Hematopoietic multipotent progenitor cell treated with erythropoietin and hydrocortisone succinate and interleukin-3 and kit ligand, for 6 days (in vitro differentiated cells): Measurements from ENCODE around the gene HNRNPA0.

Experiments
- DNase-seq: peaks from one replicate; pipeline ENCODE4 v3.0.0-alpha.2; 2015

HNRNPA0 gene

GRCh38 chr5:137716337-137716736, 37.8 kb downstream of the HNRNPA0 start:
- no peak for DNase-seq

- no peak for DNase-seq
Measured at GRCh38 chr5:137715456-137715855, 38.7 kb downstream of the HNRNPA0 start.

GRCh38 chr5:137714946-137715345, 39.2 kb downstream of the HNRNPA0 start:
- peak; percentile 28 for DNase-seq

DNA sequence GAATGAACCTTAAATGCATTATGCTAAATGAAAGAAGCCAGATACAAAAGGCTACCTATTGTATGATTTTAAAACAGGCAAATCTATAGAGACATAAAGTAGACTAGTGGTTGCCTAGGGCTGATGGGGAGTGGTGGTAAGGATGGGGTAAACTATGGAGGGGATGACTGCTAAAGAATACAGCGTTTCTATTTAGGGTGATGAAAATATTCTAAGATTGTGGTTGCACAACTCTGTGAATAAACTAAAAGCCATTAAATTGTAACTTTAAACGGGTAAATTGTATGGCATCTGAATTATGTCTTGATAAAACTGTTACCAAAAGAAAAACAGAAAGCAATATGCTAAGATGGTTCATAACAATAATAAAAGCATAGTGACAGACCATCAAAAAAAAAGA, 39.7 kb downstream of the HNRNPA0 start:
- DNase-seq, result no peak

DNA sequence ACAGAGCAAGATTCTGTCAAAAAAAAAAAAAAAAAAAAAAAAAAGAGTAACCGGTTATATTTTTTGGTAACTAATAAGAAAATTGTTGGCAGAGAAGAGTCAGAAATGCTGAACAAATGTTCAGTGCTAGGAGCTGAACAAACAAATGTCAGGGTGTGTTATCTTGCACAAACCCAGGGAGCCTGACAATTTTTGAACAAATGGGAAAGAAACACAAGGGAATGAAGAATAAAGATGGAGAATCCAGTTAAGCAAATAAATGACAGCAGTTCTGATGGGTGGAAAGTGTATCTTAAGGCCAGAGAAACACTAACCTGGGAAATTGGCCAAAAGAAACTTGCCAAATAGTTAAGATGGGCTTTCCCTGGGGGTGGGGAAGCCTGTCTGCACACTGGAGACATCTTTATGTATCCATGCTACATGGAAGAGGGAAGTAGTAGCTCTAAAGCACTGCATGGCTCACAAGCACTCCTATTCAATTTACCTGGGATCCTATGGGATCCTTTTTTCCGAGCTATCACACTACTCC, 42.0 kb downstream of the HNRNPA0 start:
- no peak for DNase-seq

- DNase-seq, result no peak
Measured at GRCh38 chr5:137710086-137710485, 44.1 kb downstream of the HNRNPA0 start.

- no peak for DNase-seq
Measured at GRCh38 chr5:137708796-137709559, 45.2 kb downstream of the HNRNPA0 start.

GRCh38 chr5:137708062-137708461, 46.1 kb downstream of the HNRNPA0 start:
- DNase-seq, result no peak

DNA sequence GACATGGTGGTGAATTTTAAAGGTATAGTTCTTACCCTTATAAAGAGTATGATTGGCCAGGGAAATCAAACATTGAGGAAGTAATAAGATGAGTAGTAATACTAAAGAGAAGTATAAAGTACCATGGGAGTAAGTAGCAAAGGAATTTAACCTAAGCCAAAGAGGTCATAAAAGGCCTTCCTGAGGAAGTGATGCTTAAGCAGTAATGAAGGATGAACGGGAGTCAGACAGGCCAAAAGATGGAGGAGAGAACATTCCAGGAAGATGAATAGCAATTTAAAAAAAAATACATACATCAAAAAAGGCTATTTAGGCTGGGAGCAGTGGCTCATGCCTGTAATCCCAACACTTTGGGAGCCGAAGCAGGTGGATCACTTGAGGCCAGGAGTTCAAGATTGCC, 47.3 kb downstream of the HNRNPA0 start:
- no peak for DNase-seq

DNA sequence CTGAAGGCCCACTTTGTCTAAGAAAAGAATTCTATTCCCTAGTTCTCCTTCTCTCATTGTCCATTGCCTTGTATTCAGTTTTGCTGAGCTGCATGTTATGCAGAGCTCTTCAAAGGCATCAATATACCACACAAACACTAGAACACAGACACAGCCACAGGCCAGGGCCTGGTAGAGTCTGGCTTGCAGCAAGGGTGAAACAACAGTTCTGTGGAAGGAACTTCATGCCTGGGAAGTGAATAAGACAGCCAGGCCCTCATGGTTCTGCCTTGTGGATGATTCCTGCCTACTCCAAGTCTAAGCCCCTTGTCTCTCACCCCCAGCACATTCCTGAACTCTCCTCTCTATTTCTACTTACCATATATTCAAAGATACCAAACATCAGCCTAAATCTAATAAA, 49.1 kb downstream of the HNRNPA0 start:
- no peak for DNase-seq

- DNase-seq, result no peak
Measured at GRCh38 chr5:137703565-137703964, 50.6 kb downstream of the HNRNPA0 start.

DNA sequence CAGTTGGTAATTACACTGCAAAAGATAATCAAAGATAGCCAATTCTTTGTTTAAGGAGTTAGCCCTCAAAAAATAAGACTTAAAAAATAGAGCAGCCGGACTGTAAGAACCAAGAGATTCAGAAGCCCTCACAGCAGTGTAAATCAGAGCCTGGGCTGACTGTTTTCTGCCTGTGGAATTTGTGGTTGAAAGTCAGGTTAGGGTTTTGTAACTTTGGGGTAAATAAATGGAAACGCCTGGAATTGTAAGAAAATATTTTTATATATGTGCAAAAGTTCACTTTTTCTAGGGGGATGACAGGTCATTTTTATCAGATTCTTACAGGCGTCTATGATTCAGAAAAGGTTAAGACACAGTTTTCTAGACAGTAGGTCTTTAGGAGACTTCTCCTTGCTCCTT, 53.9 kb downstream of the HNRNPA0 start:
- no peak for DNase-seq

DNA sequence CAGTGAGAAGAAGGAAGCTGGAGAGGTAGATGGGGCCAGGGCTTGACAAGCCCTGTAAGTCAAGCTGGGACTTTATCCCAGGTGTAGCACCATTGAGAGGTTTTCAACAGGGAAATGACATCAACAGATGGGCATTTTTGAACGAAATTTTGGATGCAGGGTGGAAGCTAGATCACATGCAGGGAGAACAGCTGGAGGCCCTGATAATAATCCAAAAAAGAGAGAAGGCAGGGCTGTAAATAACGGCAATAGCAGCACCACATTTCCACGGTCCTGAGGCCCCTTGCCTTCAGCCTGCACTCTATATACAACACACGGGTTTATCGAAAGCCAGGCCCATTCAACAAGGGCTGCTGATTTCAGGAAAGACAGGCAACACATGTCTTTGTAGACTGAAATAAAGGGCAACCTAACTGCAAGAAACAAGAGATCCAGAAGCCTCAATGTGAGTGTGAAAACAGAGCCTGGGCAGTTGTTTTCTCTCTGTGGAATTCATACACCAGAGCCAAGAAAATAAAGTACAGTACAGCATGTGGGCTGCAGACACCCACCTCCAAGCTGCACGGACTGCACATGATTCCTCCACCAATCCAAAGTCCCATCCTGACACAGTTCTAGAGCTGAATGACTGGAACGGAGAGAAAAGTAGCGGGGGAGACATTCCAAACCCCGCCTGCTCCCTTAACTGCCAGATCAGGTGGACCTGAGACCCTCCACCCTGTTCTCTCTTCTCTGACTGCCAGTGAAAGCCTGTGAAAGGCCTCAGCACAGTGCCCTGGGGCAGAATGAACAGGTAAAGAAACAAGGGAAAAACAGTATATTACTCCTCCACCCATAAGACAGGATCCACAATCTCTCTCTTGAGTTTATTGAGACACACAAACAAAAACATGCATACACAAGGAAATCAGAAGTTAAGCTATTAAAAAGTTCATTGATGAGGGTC, 54.6 kb downstream of the HNRNPA0 start:
- DNase-seq, result peak; percentile 23

- no peak for DNase-seq
Measured at GRCh38 chr5:137696481-137696880, 57.7 kb downstream of the HNRNPA0 start.

- DNase-seq, result peak; percentile 81
Measured at GRCh38 chr5:137695651-137696428, 58.3 kb downstream of the HNRNPA0 start.
